MCF 10A (cell line): Measurements from ENCODE around the gene GRAMD1B. TPM values are rescaled to one million over a fixed set of nuclear protein-coding genes. Genes with fewer than 3 reads are reported as not detected.

Experiments
- BruUV-seq: library from RNA; stranded (reverse); fragments of 400-500 nt; replicated peaks from 2 replicates; lab custom pipeline; 2021; lab: Mats Ljungman, UMichigan
- CTCF ChIA-PET: fragments of 300-600 bp; sonication (Branson Sonifier 250); formaldehyde crosslinking; extraction: SDS; loops from one replicate; lab custom pipeline; 2021; ENCODE audit warnings: antibody characterized with exemption, inconsistent platforms; lab: Yijun Ruan, JAX
- POLR2A ChIA-PET: fragments of 300-600, 350-650 bp; sonication (Branson Sonifier 250); formaldehyde crosslinking; extraction: SDS; loops from one replicate; lab custom pipeline; 2020; ENCODE audit warnings: antibody characterized with exemption, inconsistent platforms; lab: Yijun Ruan, JAX
- DNase-seq: peaks from one replicate; pipeline ENCODE4 v3.0.0-alpha.2; 2018; ENCODE audit not compliant: unreplicated experiment
- H3K27ac Mint-ChIP-seq: one replicate; pipeline ENCODE4 v1.8.0; 2022; ENCODE audit warnings: mild to moderate bottlenecking, low read depth, mixed read lengths; ENCODE audit not compliant: unreplicated experiment
- H3K27me3 Mint-ChIP-seq: one replicate; pipeline ENCODE4 v1.8.0; 2022; ENCODE audit warnings: mixed read lengths; ENCODE audit not compliant: insufficient read depth, unreplicated experiment
- H3K36me3 Mint-ChIP-seq: one replicate; pipeline ENCODE4 v1.8.0; 2022; ENCODE audit warnings: mild to moderate bottlenecking, moderate library complexity, mixed read lengths; ENCODE audit not compliant: insufficient read depth, unreplicated experiment
- H3K4me1 Mint-ChIP-seq: one replicate; pipeline ENCODE4 v1.8.0; 2022; ENCODE audit warnings: mixed read lengths; ENCODE audit not compliant: insufficient read depth, unreplicated experiment
- H3K4me3 Mint-ChIP-seq: one replicate; pipeline ENCODE4 v1.8.0; 2022; ENCODE audit warnings: mild to moderate bottlenecking, moderate library complexity, mixed read lengths; ENCODE audit not compliant: unreplicated experiment
- H3K9me3 Mint-ChIP-seq: one replicate; pipeline ENCODE4 v1.8.0; 2022; ENCODE audit warnings: mixed read lengths; ENCODE audit not compliant: unreplicated experiment
- CTCF ChIP-seq: fragments of 200-600 bp; IDR thresholded peaks from one replicate; pipeline ENCODE4 v1.8.0; 2022; ENCODE audit warnings: antibody characterized with exemption, mild to moderate bottlenecking; ENCODE audit not compliant: unreplicated experiment
- intact Hi-C: fragments of 100-400 bp; cut with micrococcal nuclease; formaldehyde crosslinking; loops from 2 replicates; pipeline ENCODE4 v1.14.1; 2022
- total RNA-seq: library from RNA; stranded (reverse); gene quantifications from 2 replicates; pipeline ENCODE4 v1.2.3, GENCODE V29; 2022

GRAMD1B gene
- total RNA-seq, 1 experiment from 2014 or later = 0.26 TPM

GRCh38 chr11:123421589-123421988 is 8.5 kb upstream of the GRAMD1B start:
- POLR2A ChIA-PET = interaction anchor here (1.0 kb wide), 1 partner anchor 14 kb away, joined by 3 read pairs; no protein-coding TSS in a partner anchor
- Mint-ChIP-seq H3K27ac (no peak overlapping the region), H3K4me3 (no peak overlapping the region), H3K36me3 (peaks cover under 1% of the 10 kb centered on the region), H3K9me3 (no peaks in the 10 kb centered on the region), H3K4me1 (no peaks in the 10 kb centered on the region), H3K27me3 (peaks cover 85% of the 10 kb centered on the region)
- TF ChIP-seq CTCF = no peak
- CTCF ChIA-PET = interaction anchor here (0.5 to 1.9 kb wide), 2 partner anchors 14 to 40 kb away, joined by 3 to 11 read pairs; no protein-coding TSS in a partner anchor
- intact Hi-C loops = no loop called here
- DNase-seq = no peak
- BruUV-seq = no TSS peak

- Mint-ChIP-seq H3K4me1 (no peaks in the 10 kb centered on the region), H3K36me3 (peaks cover 6% of the 10 kb centered on the region), H3K9me3 (no peaks in the 10 kb centered on the region), H3K27ac (no peak overlapping the region), H3K4me3 (no peak overlapping the region), H3K27me3 (peaks cover 64% of the 10 kb centered on the region)
- no peak for TF ChIP-seq CTCF
- intact Hi-C loops = no loop called here
- DNase-seq = no peak
- ChIA-PET CTCF (interaction anchor here (1.4 kb wide), 1 partner anchor 50 kb away, joined by 4 read pairs; no protein-coding TSS in a partner anchor), POLR2A (interaction anchor here (1.4 kb wide), 1 partner anchor 12 kb away, joined by 3 read pairs; no protein-coding TSS in a partner anchor)
- no TSS peak for BruUV-seq
Observed at GRCh38 chr11:123425367-123425766, 4.7 kb upstream of the GRAMD1B start.

GRCh38 chr11:123426789-123427188 is 3.3 kb upstream of the GRAMD1B start:
- intact Hi-C loops = no loop called here
- ChIA-PET CTCF (interaction anchor here (0.6 to 1.4 kb wide), 6 partner anchors 20 to 208 kb away, joined by 3 to 4 read pairs (median 3); no protein-coding TSS in a partner anchor), POLR2A (interaction anchor here (1.4 kb wide), 1 partner anchor 11 kb away, joined by 3 read pairs; no protein-coding TSS in a partner anchor)
- DNase-seq = no peak
- Mint-ChIP-seq H3K36me3 (peaks cover 6% of the 10 kb centered on the region), H3K27me3 (peaks cover 56% of the 10 kb centered on the region), H3K4me3 (no peak overlapping the region), H3K27ac (no peak overlapping the region), H3K4me1 (no peaks in the 10 kb centered on the region), H3K9me3 (no peaks in the 10 kb centered on the region)
- BruUV-seq = no TSS peak
- TF ChIP-seq CTCF = no peak

GRCh38 chr11:123427405-123427804 is 2.7 kb upstream of the GRAMD1B start:
- intact Hi-C loops = no loop called here
- TF ChIP-seq CTCF = no peak
- POLR2A ChIA-PET = interaction anchor here (0.6 kb wide), 1 partner anchor 180 kb away, joined by 4 read pairs; no protein-coding TSS in a partner anchor
- H3K9me3 Mint-ChIP-seq = no peaks in the 10 kb centered on the region
- no peak overlapping the region for H3K4me3 Mint-ChIP-seq
- no peak overlapping the region for H3K27ac Mint-ChIP-seq
- CTCF ChIA-PET = interaction anchor here (0.7 to 1.4 kb wide), 6 partner anchors 20 to 52 kb away, joined by 3 to 4 read pairs (median 3); no protein-coding TSS in a partner anchor
- H3K36me3 Mint-ChIP-seq = peaks cover 6% of the 10 kb centered on the region
- H3K27me3 Mint-ChIP-seq = peaks cover 50% of the 10 kb centered on the region
- no peak for DNase-seq
- no TSS peak for BruUV-seq
- no peaks in the 10 kb centered on the region for H3K4me1 Mint-ChIP-seq
